GM18951 (cell line): ENCODE measurements around the gene PPP1R18.

ENCODE experiments used
- POLR2A ChIP-seq: IDR thresholded peaks from 4 replicates; pipeline ENCODE4 v1.6.1; 2011; ENCODE audit warnings: mild to moderate bottlenecking; ENCODE audit not compliant: insufficient read length, insufficient read depth; ENCODE audit errors: extremely low read depth
- in situ Hi-C: fragments of 300-500 bp; cut with MboI; formaldehyde crosslinking; loops from one replicate; pipeline ENCODE4 v1.12.0; 2022; ENCODE audit warnings: low sequenced_read_pairs, mixed read lengths, inconsistent platforms; ENCODE audit not compliant: unreplicated experiment

PPP1R18 gene

DNA sequence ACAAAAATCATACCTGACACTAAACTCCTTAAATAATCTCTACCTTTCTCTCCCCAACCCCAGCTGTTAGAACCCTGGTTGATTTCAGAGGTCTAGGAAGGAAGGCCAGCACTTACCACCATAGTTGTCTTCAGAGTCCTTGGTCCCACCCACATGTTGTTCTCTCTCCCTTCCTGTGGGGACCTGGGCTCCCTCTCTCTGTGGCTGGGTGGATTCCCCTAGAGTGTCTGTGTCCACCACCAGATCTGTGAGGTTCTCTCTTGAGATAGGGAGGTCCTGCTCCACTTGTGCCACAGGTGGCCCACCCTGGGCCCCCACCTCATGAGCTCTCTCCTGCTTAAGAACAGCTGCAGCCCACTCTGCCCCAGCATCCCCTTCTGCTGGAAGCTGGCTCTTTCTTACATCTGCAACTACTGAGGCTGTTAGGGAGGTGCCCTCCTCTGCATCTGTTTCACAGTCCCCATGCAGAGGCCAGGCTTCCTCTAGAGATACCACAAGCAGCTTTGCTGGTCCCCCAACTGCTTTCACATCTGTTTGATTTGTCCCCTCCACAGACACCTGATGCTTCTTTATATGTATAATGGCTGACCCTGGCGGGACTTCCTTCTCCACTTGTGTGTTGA, 25.4 kb upstream of the PPP1R18 start:
- TF ChIP-seq POLR2A: no peak
- in situ Hi-C loops: no loop called here

GRCh38 chr6:30709101-30709868, 22.8 kb upstream of the PPP1R18 start:
- no peak for TF ChIP-seq POLR2A
- in situ Hi-C loops: no loop called here

DNA sequence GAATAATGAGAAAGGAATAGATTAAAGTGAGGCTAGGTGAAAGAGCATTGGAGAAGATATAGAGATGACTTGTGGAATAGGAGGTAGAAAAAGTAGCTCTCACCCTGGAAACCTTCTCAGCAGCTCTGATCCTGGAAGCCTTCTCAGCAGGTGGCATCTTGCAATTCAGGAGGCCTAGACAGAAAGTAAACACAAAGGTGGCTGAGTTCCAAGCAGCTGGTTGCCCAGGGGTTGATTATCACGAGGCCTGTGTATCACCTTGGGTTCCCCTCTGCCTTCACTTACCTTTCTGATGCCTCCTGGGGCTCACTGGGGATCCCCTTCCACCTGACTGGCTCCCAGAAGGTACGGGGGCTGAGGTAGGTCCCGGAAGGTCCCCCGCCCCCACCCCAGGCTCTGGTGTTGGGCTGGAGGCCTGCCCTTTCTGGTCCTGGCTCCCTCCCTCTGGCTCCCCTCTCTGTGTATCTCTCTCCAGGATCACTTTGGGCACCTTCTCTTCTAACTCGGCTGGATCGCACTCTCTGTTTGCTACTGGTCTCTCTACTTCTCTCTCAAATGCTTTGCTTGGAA, 20.9 kb upstream of the PPP1R18 start:
- TF ChIP-seq POLR2A: no peak
- in situ Hi-C loops: no loop called here

DNA sequence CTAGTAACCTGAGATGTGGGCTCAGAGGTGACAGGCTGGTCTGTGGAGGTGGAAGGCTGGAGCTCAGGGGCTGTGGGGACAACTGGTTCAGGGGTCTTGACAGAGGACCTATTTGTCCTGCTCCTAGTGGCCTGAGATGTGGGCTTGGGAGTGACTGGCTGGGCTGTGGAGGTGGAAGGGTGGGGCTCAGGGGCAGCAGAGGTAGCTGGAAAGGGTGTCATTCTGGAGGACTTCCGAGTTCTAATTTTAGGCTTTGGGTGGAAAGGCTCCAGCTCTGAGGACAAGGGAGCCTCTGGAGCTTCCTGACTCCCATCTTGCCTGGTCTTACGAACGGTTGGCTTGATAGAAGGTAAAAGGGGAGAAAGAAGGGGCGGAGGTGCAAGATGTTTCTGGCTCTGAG, 19.2 kb upstream of the PPP1R18 start:
- in situ Hi-C loops: no loop called here
- no peak for TF ChIP-seq POLR2A

GRCh38 chr6:30703821-30704220, 17.4 kb upstream of the PPP1R18 start:
- in situ Hi-C loops: no loop called here
- TF ChIP-seq POLR2A: no peak

GRCh38 chr6:30703011-30703410, 16.6 kb upstream of the PPP1R18 start:
- in situ Hi-C loops: no loop called here
- TF ChIP-seq POLR2A: no peak

DNA sequence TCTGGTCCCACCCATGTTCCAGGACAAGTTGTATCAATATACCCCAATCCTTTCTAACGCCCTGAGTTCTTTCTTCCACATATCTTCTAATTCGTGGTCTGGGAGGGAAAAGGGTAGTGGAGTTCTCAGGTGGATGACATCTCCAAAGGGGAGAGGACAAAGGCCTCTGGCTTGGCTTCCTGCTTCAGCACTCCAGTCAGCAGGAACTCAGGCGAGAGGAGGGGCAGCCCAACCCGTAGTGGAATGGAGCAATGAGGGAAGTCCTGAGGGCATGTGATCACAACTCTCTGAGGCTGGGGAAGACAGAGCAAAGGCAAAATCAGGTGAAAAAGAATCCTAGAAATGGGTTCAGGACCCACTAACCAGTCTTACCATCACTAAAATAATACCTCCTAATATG, 13.9 kb upstream of the PPP1R18 start:
- TF ChIP-seq POLR2A: no peak
- in situ Hi-C loops: no loop called here

GRCh38 chr6:30696432-30696831, 10.0 kb upstream of the PPP1R18 start:
- in situ Hi-C loops: no loop called here
- no peak for TF ChIP-seq POLR2A

DNA sequence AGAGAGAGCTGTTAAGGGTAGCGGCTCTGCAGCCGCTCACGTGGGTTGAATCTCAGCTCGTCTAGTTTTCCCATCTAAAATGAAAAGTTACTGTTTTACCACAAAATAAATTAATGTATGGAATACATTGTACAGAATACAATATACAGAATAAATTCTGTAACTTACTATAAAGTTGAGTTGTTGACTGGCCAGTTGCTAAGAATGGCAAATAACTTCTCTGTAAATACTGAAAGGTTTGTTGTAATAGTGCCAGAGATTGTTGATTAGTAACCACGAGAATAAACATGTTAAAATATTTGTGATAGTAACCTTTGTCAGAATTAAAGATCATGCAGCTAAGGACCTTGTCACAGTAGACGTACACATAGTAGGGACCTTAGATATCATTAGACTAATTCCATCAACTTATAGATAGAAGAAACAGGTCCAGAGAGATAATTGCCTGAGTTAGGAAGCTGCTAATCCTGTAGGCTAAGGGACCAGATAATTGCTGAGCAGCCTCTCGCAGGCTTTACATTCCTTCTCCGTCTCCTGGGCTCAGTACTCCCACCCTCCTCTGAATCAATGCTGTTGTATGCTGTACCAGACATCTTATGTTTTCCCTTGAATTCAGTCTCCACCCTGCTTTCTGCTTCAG, 4.9 kb upstream of the PPP1R18 start:
- in situ Hi-C loops: no loop called here
- no peak for TF ChIP-seq POLR2A

DNA sequence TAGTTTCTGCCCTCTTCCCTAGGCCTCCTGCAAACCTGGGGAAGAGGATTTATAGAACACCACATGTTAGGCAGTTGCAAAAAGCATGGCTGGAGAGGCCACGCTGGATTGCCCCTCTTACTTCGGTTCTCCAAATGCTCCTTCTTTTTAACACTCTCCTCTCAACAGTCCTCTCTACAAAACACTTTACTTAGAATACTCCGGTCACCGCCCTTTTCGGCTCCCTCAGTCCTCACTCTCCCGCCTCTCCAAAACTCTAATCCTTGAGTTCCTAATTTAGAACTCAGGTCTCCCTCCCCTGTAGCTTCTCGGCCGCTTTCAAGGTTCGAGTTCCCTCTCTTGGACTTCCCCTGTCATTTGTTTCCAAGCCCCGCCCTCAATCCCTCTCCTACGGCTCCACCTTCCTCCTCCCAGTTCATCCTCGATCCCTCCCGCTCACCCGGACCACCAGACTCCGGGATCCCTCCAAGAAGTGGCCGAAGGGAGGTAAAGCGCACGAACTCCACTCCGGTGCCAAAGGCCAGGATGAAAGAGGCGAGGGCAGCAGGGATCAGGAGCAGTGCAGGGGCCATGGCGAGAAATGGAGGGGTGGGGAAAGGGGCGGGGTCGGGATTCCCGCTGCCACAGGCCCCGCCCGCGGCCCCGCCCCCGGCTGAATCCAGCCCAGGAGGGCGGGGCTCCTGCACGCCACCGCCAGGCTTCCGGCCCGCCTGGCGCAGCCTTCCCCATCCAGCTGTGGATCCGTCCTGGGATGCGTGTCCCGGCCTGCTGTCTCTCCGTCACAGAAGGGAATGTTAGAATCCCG, 4.2 kb upstream of the PPP1R18 start, which contains the start of gene NRM:
Gene NRM (minus strand): TSS at position 582 of the 805 bp plus-strand sequence. CDS start 10 bp downstream, at position 572.
- peak; percentile 76 for TF ChIP-seq POLR2A
- in situ Hi-C loops: no loop called here

- TF ChIP-seq POLR2A: no peak
Measured at GRCh38 chr6:30689985-30690384, 3.5 kb upstream of the PPP1R18 start.

DNA sequence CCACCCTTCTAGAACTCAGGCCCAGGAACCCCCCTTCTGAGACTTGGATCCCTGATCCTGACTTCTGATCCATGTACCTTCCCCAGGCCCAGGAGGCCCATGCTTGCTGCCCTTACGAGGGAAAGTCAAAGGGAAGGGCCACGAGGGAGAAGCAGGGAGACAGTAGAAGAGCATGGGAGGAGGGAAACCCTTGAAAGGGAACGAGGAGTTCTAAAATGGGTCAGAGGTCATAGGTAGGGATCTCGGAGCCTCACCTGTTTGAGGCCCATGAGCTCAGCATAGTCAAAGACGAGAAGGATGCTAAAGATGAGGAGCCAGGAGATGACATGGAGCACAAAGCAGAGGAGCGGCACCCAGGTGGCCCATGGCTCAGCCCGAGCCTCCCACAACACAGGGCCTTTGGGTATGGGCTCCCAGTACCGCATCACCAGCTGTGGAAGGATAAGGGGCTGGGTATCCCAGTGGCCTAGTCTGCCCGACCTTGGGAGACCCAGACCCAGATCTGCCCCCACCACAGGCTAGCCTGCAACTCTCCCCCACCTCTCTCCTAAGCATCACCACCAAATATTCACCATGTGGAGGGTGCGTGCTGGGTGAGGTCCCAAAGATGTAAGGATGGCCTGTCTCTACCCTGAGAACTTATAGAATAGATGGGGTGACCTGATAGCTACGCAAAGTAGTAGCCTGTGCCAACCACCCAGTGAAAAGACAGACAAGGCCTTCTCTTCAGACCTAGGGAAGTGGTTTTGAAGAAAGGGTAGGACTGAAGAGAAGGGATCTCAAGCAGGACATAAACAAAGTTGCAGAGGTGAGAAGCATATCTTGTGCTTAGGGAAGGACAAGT, 2.8 kb upstream of the PPP1R18 start:
- in situ Hi-C loops: no loop called here
- TF ChIP-seq POLR2A: peak; percentile 2

More at GRCh38 chr6:30689985-30690384, 3.5 kb upstream of the PPP1R18 start:
- in situ Hi-C loops: no loop called here

DNA sequence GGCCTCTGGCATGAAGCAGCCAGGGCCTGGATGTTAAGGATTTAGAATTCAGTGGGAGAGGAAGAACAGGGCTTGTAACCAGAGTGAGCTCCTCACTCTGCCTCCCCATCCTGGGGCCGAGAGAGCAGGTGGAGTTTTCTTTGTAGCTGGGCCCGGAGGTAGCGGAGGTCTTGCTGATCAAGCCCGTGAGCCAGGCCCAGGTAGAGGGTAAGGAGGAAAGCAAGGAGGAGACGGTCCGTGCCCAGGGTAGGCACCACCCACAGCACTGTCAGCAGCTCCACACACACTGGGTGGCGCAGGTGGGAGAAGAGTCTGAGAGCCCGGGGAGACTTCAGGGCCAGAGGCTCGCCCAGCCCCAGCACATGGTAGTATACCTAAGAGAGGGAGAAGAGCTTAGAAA, 2.1 kb upstream of the PPP1R18 start:
- in situ Hi-C loops: no loop called here
- peak; percentile 58 for TF ChIP-seq POLR2A
